ENCODE measurements around the gene KDM2A.

Gene KDM2A

DNA sequence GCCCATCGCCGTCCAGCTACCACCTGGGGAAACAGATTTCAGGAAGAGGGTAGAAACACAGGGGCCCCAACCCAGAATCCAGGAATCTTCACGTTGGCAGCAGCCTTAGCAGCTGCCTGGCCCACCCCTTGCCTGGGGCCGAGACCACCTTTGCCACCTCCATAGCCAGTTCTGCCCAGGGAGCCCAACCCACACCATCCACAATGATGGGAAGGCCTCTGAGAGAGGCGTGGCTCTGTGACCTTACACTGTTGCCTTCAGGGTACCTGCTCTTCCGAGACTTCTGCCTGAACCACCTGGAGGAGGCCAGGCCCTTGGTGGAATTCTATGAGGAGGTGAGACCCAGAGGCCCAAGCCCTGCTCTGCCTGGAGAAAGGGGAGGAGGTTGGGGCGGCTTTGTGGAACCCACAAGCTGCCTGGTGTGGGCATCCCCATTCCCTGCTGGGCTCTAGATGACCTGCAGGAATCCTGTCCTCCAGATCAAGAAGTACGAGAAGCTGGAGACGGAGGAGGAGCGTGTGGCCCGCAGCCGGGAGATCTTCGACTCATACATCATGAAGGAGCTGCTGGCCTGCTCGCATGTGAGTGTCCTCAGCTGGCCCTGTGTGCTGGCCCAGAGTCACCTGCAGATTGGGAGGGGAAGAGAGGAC lies 160.0 kb downstream of the KDM2A start:
- no peak overlapping the region for H3K4me3 ChIP-seq (ENCODE audit: low read depth, low read length)
- TF ChIP-seq, protein P1, sequence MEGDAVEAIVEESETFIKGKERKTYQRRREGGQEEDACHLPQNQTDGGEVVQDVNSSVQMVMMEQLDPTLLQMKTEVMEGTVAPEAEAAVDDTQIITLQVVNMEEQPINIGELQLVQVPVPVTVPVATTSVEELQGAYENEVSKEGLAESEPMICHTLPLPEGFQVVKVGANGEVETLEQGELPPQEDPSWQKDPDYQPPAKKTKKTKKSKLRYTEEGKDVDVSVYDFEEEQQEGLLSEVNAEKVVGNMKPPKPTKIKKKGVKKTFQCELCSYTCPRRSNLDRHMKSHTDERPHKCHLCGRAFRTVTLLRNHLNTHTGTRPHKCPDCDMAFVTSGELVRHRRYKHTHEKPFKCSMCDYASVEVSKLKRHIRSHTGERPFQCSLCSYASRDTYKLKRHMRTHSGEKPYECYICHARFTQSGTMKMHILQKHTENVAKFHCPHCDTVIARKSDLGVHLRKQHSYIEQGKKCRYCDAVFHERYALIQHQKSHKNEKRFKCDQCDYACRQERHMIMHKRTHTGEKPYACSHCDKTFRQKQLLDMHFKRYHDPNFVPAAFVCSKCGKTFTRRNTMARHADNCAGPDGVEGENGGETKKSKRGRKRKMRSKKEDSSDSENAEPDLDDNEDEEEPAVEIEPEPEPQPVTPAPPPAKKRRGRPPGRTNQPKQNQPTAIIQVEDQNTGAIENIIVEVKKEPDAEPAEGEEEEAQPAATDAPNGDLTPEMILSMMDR (IDR thresholded peaks at IDR 0.05; ENCODE audit: control insufficient read depth, extremely low read depth, insufficient read depth) = no peak
- DNase-seq (ENCODE audit: low read depth) = no peak

DNA sequence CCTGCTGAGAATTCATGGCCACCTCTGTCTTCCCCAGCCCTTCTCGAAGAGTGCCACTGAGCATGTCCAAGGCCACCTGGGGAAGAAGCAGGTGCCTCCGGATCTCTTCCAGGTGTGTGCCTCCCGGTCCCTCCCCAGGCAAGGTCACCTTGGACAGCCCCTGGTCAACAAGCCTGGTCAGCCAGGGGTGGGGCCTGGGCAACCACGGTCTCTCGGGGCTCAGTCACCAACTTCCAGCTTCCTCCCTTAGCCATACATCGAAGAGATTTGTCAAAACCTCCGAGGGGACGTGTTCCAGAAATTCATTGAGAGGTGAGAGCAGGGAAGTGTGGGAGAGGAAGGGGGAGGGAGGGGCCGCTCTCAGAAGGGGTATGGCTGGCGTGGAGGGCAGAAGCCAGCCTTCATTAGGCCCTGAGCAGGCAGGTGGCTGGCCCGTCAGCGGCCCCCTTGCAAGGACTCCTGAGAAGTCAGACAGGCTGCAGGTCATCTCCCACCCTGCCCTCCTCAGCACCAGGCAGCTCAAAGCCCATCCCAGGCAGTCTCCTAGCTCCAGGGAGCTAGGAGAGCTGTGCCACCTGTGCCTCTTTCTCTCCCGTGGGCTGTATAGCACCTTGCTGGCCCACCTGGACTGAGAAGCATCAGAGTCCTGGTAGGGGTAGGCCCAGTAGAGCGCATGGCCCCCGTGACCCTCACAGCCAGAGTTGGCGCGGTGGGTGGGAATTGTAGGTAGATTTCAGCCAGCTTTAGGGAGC lies 160.7 kb downstream of the KDM2A start:
- H3K4me3 ChIP-seq (ENCODE audit: low read depth, low read length) = no peak overlapping the region
- TF ChIP-seq, protein P1 (IDR thresholded peaks at IDR 0.05; ENCODE audit: control insufficient read depth, extremely low read depth, insufficient read depth) = no peak
- no peak for DNase-seq (ENCODE audit: low read depth)

DNA sequence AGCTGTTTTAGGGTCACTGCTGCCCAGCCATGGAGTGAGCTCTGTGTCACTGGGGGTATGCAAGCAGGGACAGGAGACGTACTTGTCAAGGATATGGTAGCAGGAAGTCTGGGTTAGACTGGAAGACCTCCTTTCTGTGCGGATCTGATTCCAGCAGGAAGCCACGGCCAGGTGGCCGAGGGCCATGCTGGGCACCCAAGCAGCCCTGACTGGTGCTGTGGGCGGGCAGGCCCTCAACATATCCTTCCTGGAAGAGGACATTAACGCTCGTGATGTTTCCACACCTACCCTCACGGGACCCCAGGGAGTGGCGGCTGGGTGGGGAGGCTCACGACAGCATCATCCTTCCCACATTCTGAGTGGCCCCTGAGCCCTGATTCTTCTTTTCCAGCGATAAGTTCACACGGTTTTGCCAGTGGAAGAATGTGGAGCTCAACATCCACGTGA lies 161.3 kb downstream of the KDM2A start:
- no peak for DNase-seq (ENCODE audit: low read depth)
- no peak overlapping the region for H3K4me3 ChIP-seq (ENCODE audit: low read depth, low read length)
- TF ChIP-seq, protein P1 (IDR thresholded peaks at IDR 0.05; ENCODE audit: control insufficient read depth, extremely low read depth, insufficient read depth) = no peak

DNA sequence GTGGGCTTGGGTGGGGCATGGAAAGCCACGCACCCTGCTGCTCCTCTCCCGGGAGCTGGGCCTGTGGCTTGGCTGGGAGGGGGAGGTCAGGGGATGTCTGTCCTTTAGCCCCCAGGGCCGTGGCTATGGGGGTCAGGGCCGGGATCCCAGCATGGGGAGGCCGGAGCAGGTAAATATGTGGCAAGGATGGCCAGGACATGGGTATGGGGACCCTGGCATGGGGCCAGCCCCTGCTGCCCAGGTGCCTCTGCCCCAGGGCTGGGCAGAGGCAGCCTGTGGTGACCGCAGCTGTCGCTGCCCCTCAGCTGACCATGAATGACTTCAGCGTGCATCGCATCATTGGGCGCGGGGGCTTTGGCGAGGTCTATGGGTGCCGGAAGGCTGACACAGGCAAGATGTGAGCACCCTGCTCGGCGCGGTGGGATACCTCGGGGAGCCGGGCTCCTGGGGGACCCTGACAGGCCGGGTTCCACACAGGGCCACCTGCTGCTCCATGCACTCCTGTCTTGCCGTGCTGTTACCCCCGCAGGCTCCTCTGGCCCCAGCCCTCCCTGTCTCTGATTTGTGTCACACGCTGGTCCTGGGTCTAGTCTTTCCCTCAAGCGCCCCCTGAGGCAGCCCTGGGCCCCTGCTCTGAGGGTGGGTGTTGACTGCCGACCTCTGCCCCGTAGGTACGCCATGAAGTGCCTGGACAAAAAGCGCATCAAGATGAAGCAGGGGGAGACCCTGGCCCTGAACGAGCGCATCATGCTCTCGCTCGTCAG lies 161.9 kb downstream of the KDM2A start:
- H3K4me3 ChIP-seq (ENCODE audit: low read depth, low read length) = no peak overlapping the region
- TF ChIP-seq, protein P1 (IDR thresholded peaks at IDR 0.05; ENCODE audit: control insufficient read depth, extremely low read depth, insufficient read depth) = no peak
- DNase-seq (ENCODE audit: low read depth) = no peak

DNA sequence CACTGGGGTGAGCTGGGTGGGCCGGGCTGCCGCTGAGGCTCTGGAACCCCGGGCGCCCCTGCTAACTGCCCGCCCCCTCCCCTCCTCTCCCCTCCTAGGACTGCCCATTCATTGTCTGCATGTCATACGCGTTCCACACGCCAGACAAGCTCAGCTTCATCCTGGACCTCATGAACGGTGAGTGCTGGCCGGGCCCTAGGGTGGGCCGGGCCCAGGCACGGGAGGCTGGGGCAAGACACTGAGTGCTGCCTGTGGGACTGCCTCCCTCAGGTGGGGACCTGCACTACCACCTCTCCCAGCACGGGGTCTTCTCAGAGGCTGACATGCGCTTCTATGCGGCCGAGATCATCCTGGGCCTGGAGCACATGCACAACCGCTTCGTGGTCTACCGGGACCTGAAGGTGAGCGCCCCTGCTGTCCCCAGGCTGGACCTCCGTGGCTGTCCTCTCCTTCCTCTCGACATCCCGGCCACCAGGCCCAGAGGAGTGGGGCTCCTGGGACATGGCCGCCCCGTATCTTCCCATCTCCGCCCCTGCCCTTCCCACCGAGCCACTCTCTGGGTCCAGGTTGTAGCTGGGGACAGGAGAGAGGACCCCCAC lies 162.6 kb downstream of the KDM2A start:
- TF ChIP-seq, protein P1 (IDR thresholded peaks at IDR 0.05; ENCODE audit: control insufficient read depth, extremely low read depth, insufficient read depth) = no peak
- no peak overlapping the region for H3K4me3 ChIP-seq (ENCODE audit: low read depth, low read length)
- DNase-seq (ENCODE audit: low read depth) = no peak

DNA sequence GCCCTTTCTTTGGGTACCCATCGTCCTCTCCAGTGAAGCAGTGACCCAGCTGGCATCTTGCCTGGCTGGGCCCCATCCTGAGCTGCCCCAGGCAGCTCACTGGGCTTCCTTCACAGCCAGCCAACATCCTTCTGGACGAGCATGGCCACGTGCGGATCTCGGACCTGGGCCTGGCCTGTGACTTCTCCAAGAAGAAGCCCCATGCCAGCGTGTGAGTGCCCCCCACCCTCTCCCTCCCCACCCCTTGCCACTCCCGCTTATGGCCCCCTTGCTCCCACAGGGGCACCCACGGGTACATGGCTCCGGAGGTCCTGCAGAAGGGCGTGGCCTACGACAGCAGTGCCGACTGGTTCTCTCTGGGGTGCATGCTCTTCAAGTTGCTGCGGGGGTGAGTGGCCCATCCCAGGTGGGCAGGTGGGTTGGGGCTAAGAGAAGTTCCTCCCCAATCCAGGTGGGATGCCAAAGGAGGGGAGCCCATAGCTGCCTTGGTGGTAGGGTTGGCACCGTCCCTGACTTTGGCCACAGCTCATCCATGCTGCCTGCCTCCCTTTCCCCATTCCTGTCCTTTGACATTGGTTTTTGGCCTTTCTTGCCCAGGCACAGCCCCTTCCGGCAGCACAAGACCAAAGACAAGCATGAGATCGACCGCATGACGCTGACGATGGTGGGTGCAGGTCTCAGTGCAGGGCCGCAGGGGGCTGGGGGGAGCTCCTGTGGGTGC lies 163.3 kb downstream of the KDM2A start:
- no peak overlapping the region for H3K4me3 ChIP-seq (ENCODE audit: low read depth, low read length)
- no peak for DNase-seq (ENCODE audit: low read depth)
- TF ChIP-seq, protein P1 (IDR thresholded peaks at IDR 0.05; ENCODE audit: control insufficient read depth, extremely low read depth, insufficient read depth) = no peak

All from LNCaP clone FGC (cell line).